Ascending aorta (tissue), 2 donors: ENCODE measurements around the gene DGKI. TPM values are rescaled to one million over a fixed set of nuclear protein-coding genes. Genes with fewer than 3 reads are reported as not detected.

Experiments
- DNase-seq, 2 donors: peaks; one replicate each; pipeline ENCODE4 v3.0.0-alpha.2; 2019; ENCODE audit warnings: low spot score in 2 of 2
- H3K27ac ChIP-seq, 2 donors: fragments of 200-600 bp; sonication (generic); one replicate each; pipeline ENCODE4 v1.5.1; 2016 to 2017; ENCODE audit warnings: mild to moderate bottlenecking in 1 of 2
- H3K27me3 ChIP-seq: fragments of 200-600 bp; sonication (generic); one replicate; pipeline ENCODE4 v1.5.1; 2017
- H3K36me3 ChIP-seq, 2 donors: fragments of 200-600 bp; sonication (generic); one replicate each; pipeline ENCODE4 v1.5.1; 2016
- H3K4me1 ChIP-seq, 2 donors: fragments of 200-600 bp; sonication (generic); one replicate each; pipeline ENCODE4 v1.5.1; 2016 to 2017; ENCODE audit warnings: mild to moderate bottlenecking in 1 of 2
- H3K4me3 ChIP-seq, 2 donors: fragments of 200-600 bp; sonication (generic); one replicate each; pipeline ENCODE4 v1.5.1; 2016 to 2017; ENCODE audit warnings: mild to moderate bottlenecking in 1 of 2
- H3K9me3 ChIP-seq, 2 donors: fragments of 200-600 bp; sonication (generic); one replicate each; pipeline ENCODE4 v1.5.1; 2016
- intact Hi-C: fragments of 100-400 bp; cut with DNase I; formaldehyde crosslinking; loops from one replicate; pipeline ENCODE4 v1.15.1; 2023
- total RNA-seq: library from RNA; depleted of rRNA; stranded (reverse); fragments of >200 nt; gene quantifications from one replicate; pipeline ENCODE4 v1.1.0, GENCODE V29; 2016
- TF ChIP-seq, protein P1 (sequence below), 3 experiments: fragments of 200-600 bp in 2 of 3; fragments of 450-650 bp in 1 of 3; sonication (generic) in 2 of 3; IDR thresholded peaks; one replicate each; pipeline ENCODE4 v1.5.1; 2016 to 2019; ENCODE audit warnings: antibody characterized with exemption in 3 of 3, mild to moderate bottlenecking in 1 of 3, moderate library complexity in 1 of 3

Gene DGKI
- total RNA-seq, 1 donor from 2014 or later: 13.4 TPM

GRCh38 chr7:137875746-137876145 lies 29.0 kb upstream of the DGKI start:
- Histone ChIP-seq H3K9me3 (no peaks in the 10 kb centered on the region), H3K36me3 (peaks cover 18 to 64% of the 10 kb centered on the region in 2 donors), H3K4me3 (no peak overlapping the region), H3K4me1 (peaks cover 10 to 52% of the 10 kb centered on the region in 2 donors), H3K27me3 (no peaks in the 10 kb centered on the region), H3K27ac (no peak overlapping the region)
- DNase-seq: no peak
- TF ChIP-seq, protein P1, sequence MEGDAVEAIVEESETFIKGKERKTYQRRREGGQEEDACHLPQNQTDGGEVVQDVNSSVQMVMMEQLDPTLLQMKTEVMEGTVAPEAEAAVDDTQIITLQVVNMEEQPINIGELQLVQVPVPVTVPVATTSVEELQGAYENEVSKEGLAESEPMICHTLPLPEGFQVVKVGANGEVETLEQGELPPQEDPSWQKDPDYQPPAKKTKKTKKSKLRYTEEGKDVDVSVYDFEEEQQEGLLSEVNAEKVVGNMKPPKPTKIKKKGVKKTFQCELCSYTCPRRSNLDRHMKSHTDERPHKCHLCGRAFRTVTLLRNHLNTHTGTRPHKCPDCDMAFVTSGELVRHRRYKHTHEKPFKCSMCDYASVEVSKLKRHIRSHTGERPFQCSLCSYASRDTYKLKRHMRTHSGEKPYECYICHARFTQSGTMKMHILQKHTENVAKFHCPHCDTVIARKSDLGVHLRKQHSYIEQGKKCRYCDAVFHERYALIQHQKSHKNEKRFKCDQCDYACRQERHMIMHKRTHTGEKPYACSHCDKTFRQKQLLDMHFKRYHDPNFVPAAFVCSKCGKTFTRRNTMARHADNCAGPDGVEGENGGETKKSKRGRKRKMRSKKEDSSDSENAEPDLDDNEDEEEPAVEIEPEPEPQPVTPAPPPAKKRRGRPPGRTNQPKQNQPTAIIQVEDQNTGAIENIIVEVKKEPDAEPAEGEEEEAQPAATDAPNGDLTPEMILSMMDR (IDR thresholded peaks at IDR 0.05): no peak
- intact Hi-C loops: no loop called here

DNA sequence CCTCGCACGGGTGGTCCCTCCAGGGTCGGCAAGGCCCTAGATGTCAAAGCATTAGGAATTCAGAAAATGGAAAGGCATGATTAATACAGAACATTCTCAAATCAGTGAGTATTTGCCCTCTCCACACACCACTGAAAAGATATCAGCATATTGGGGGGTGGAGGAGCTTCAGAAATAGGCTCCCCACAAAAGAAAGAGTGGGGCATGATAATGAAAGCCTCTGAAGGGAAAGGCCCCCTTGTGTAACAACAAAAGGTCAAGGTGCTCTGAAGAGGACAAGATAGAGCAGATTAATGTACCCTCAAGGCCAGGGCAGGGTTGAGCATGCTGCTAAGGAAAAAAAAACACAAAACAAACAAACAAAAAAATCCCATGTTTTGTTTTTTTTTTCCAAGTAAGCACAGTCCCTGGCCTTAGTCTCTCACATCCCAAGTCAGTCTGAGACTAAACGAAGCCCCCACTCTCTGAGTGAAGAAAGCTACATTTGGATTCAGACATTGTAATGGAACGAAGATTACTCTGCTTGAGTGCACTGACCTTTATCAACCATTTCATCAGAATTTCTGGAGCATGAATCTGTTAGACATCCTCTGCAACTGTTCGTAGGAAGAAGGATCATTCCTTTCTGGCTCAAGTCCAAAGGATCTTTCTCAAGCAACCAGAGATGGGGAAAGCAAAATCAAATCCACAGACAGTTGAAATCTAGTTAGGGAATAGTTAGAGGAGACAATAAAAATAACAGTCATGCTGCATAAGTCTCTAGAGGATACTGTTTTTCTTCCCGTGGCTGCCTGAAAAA lies 27.4 kb upstream of the DGKI start:
- no peak for DNase-seq
- H3K36me3 ChIP-seq: peaks cover 8 to 52% of the 10 kb centered on the region in 2 donors
- no peaks in the 10 kb centered on the region for H3K9me3 ChIP-seq

GRCh38 chr7:137873524-137873923 lies 26.8 kb upstream of the DGKI start:
- TF ChIP-seq, protein P1 (IDR thresholded peaks at IDR 0.05): no peak
- Histone ChIP-seq H3K4me3 (no peak overlapping the region), H3K27ac (peak overlapping the region; percentile 42 to 56), H3K4me1 (peaks cover 6 to 32% of the 10 kb centered on the region in 2 donors), H3K27me3 (no peaks in the 10 kb centered on the region), H3K36me3 (peaks cover 8 to 49% of the 10 kb centered on the region in 2 donors), H3K9me3 (no peaks in the 10 kb centered on the region)
- no peak for DNase-seq
- intact Hi-C loops: no loop called here

More for the DNA sequence above, 27.4 kb upstream of the DGKI start:
- Histone ChIP-seq H3K4me1 (peaks cover 6 to 38% of the 10 kb centered on the region in 2 donors), H3K27me3 (no peaks in the 10 kb centered on the region), H3K4me3 (no peak overlapping the region), H3K27ac (peak overlapping the region; percentile 42 to 56)
- TF ChIP-seq, protein P1 (IDR thresholded peaks at IDR 0.05): no peak
- intact Hi-C loops: no loop called here

GRCh38 chr7:137871170-137871915 lies 24.6 kb upstream of the DGKI start:
- peaks cover 3 to 15% of the 10 kb centered on the region in 2 donors for H3K4me1 ChIP-seq
- H3K27ac ChIP-seq: peak overlapping the region in 1 of 2 donors; percentile 7
- H3K27me3 ChIP-seq: no peaks in the 10 kb centered on the region
- H3K9me3 ChIP-seq: no peaks in the 10 kb centered on the region
- TF ChIP-seq, protein P1 (IDR thresholded peaks at IDR 0.05): no peak
- intact Hi-C loops: no loop called here
- no peak overlapping the region for H3K4me3 ChIP-seq
- H3K36me3 ChIP-seq: peaks cover 11 to 42% of the 10 kb centered on the region in 2 donors
- DNase-seq: no peak

DNA sequence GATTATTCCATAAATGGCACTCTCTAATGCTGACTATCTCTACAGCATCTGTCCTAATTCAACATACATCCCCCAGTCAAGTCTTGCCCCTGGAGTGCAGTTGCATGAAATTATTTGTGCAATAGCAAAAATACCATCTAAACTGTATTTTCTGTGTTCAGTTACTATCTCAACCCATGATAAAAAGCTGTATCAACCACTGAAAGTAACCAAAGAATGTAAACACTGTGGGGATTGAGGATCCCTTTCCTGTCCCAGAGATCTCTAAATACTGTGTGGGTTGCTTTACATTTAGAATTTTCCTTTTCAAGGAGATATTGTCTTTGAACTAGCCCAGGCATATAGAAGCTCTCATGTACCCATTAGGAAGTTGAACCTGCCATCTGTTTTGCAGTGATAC lies 23.9 kb upstream of the DGKI start:
- H3K27ac ChIP-seq: peak overlapping the region in 1 of 2 donors; percentile 30
- H3K36me3 ChIP-seq: peaks cover 13 to 43% of the 10 kb centered on the region in 2 donors
- no peak for DNase-seq
- intact Hi-C loops: no loop called here
- H3K9me3 ChIP-seq: no peaks in the 10 kb centered on the region
- TF ChIP-seq, protein P1 (IDR thresholded peaks at IDR 0.05): no peak
- H3K27me3 ChIP-seq: no peaks in the 10 kb centered on the region
- no peak overlapping the region for H3K4me3 ChIP-seq
- peaks cover 3 to 15% of the 10 kb centered on the region in 2 donors for H3K4me1 ChIP-seq
